T-helper 2 cell treated with Interferon-gamma antibody and Interleukin-4, amounts not matched to agents 5 μg/mL and 100 μg/mL, for 36 hours (primary cell): ENCODE data around the gene GPR143.
"Not testable (repeated sequence)": the region's sequence is repeated elsewhere in the genome, so short reads cannot be mapped to it uniquely, and the experiment has no call there.

ENCODE experiments used
- DNase-seq: peaks from one replicate; pipeline ENCODE4 v3.0.0; 2021; ENCODE audit warnings: low spot score
- H3K27ac Mint-ChIP-seq: one replicate; pipeline ENCODE4 v1.8.0; 2021; ENCODE audit warnings: mild to moderate bottlenecking, mixed read lengths
- H3K27me3 Mint-ChIP-seq: one replicate; pipeline ENCODE4 v1.8.0; 2021; ENCODE audit warnings: low read depth, mixed read lengths
- H3K36me3 Mint-ChIP-seq: one replicate; pipeline ENCODE4 v1.8.0; 2021; ENCODE audit warnings: low read depth, mixed read lengths
- H3K4me1 Mint-ChIP-seq: one replicate; pipeline ENCODE4 v1.8.0; 2021; ENCODE audit warnings: low read depth, mixed read lengths
- H3K4me3 Mint-ChIP-seq: one replicate; pipeline ENCODE4 v1.8.0; 2022; ENCODE audit warnings: mild to moderate bottlenecking, moderate library complexity, mixed read lengths
- H3K9me3 Mint-ChIP-seq: one replicate; pipeline ENCODE4 v1.8.0; 2021; ENCODE audit warnings: mixed read lengths

The GPR143 gene

GRCh38 chrX:9765737-9766097, at the start of gene GPR143:
Gene GPR143, minus strand, starts transcription at chrX:9765847. Its CDS starts 30 bp downstream, at chrX:9765817.
- H3K27me3 Mint-ChIP-seq = peaks cover 21% of the 10 kb centered on the region
- DNase-seq = no peak

GRCh38 chrX:9811086-9811485, 45.4 kb upstream of the GPR143 start:
- H3K4me1 Mint-ChIP-seq, H3K27ac Mint-ChIP-seq, H3K9me3 Mint-ChIP-seq, H3K36me3 Mint-ChIP-seq, H3K27me3 Mint-ChIP-seq, H3K4me3 Mint-ChIP-seq, DNase-seq: not testable (repeated sequence)

More at GRCh38 chrX:9765737-9766097, at the start of gene GPR143:
- Mint-ChIP-seq H3K4me1 (no peaks in the 10 kb centered on the region), H3K36me3 (no peaks in the 10 kb centered on the region), H3K9me3 (no peaks in the 10 kb centered on the region), H3K27ac (no peak within 1 kb of the TSS), H3K4me3 (no peak within 1 kb of the TSS)

- not testable (repeated sequence) for DNase-seq, H3K4me1 Mint-ChIP-seq, H3K4me3 Mint-ChIP-seq, H3K9me3 Mint-ChIP-seq, H3K27me3 Mint-ChIP-seq, H3K27ac Mint-ChIP-seq, H3K36me3 Mint-ChIP-seq
Measured at GRCh38 chrX:9809876-9810275, 44.2 kb upstream of the GPR143 start.

DNA sequence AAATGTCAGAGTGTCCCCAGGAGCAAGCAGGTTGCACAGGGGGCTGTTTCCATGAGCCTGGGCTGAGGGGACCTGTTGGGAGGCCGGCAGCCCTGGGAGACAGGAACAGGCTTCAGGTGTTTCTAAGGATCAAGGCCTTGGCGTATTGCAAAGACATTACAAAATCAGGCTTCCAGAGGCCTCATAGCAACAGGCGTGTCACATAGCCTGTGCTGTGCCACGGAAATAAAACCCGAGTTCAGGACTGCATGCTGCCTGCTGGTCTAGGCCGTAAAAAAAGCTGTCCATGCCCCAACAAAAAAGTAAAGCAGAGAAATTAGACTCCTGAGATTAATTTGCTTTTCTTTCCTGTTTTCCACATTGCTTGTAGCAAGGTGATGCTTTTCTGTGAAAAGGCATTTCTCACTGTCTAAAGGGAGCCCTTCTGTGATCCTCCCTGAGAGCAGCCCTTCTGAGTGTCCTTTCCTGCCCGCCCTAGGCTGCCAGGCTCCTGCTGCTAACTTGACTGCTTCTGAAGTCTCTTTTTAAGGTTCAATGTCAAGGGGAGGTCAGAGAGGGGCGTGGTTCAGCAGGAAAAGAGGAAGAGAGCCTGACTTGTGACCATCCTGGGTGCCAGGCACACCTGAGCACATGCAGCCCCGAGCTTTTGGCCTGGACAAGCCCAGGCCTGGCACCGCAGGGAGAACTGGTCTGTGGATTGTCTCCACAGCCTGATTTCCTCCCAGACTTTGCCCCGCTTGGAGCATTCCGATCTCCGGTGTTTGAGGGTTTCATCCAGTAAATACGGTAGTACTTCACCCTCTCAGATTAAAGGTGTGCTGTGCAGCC, 41.9 kb upstream of the GPR143 start:
- H3K4me1 Mint-ChIP-seq = no peaks in the 10 kb centered on the region

GRCh38 chrX:9805956-9806355, 40.3 kb upstream of the GPR143 start:
- no peaks in the 10 kb centered on the region for H3K9me3 Mint-ChIP-seq
- H3K27me3 Mint-ChIP-seq = no peaks in the 10 kb centered on the region
- H3K4me3 Mint-ChIP-seq = no peak overlapping the region
- no peaks in the 10 kb centered on the region for H3K36me3 Mint-ChIP-seq
- no peak for DNase-seq
- no peaks in the 10 kb centered on the region for H3K4me1 Mint-ChIP-seq
- H3K27ac Mint-ChIP-seq = no peak overlapping the region

More for the DNA sequence above, 41.9 kb upstream of the GPR143 start:
- Mint-ChIP-seq H3K4me3 (no peak overlapping the region), H3K9me3 (no peaks in the 10 kb centered on the region), H3K27me3 (no peaks in the 10 kb centered on the region), H3K36me3 (no peaks in the 10 kb centered on the region), H3K27ac (no peak overlapping the region)
- no peak for DNase-seq

GRCh38 chrX:9804444-9804843, 38.8 kb upstream of the GPR143 start:
- Mint-ChIP-seq H3K4me1 (no peaks in the 10 kb centered on the region), H3K36me3 (no peaks in the 10 kb centered on the region), H3K27ac (no peak overlapping the region), H3K27me3 (no peaks in the 10 kb centered on the region), H3K4me3 (no peak overlapping the region), H3K9me3 (peaks cover 6% of the 10 kb centered on the region)
- DNase-seq = no peak

- no peak overlapping the region for H3K27ac Mint-ChIP-seq
- H3K9me3 Mint-ChIP-seq = peaks cover 6% of the 10 kb centered on the region
- DNase-seq = no peak
- no peaks in the 10 kb centered on the region for H3K4me1 Mint-ChIP-seq
- H3K27me3 Mint-ChIP-seq = no peaks in the 10 kb centered on the region
- H3K4me3 Mint-ChIP-seq = no peak overlapping the region
- H3K36me3 Mint-ChIP-seq = no peaks in the 10 kb centered on the region
Measured at GRCh38 chrX:9802737-9803136, 37.1 kb upstream of the GPR143 start.

- H3K4me1 Mint-ChIP-seq = no peaks in the 10 kb centered on the region
- peaks cover 4% of the 10 kb centered on the region for H3K27me3 Mint-ChIP-seq
Measured at GRCh38 chrX:9797384-9798360, 32.0 kb upstream of the GPR143 start.

GRCh38 chrX:9794495-9794894, 28.8 kb upstream of the GPR143 start:
- Mint-ChIP-seq H3K27ac (no peak overlapping the region), H3K27me3 (peaks cover 4% of the 10 kb centered on the region), H3K9me3 (peaks cover under 1% of the 10 kb centered on the region), H3K4me3 (no peak overlapping the region), H3K36me3 (no peaks in the 10 kb centered on the region), H3K4me1 (no peaks in the 10 kb centered on the region)
- no peak for DNase-seq

More at GRCh38 chrX:9797384-9798360, 32.0 kb upstream of the GPR143 start:
- Mint-ChIP-seq H3K9me3 (peaks cover 6% of the 10 kb centered on the region), H3K36me3 (no peaks in the 10 kb centered on the region), H3K27ac (no peak overlapping the region), H3K4me3 (no peak overlapping the region)
- no peak for DNase-seq

DNA sequence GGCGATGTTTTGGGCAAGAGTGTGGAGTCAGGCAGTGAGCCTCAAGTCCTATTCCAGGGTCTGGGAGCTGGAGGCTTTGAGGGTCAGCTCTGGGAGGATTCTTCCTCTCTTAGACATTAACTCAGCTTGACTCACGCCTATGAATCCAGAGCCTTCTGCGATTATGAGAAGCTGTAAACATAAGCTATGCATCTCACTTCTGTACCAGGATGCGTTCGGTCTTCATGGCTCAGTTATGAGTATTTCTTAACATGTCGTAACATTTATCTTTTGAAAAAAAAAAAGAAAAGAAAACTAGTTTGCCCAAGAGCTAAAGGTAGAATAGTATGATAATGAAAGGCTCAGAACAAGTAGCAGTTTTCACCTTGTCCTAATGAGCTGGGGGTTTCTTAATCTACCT, 25.2 kb upstream of the GPR143 start:
- H3K27ac Mint-ChIP-seq = no peak overlapping the region
- H3K36me3 Mint-ChIP-seq = no peaks in the 10 kb centered on the region
- peaks cover 29% of the 10 kb centered on the region for H3K27me3 Mint-ChIP-seq
- H3K4me1 Mint-ChIP-seq = no peaks in the 10 kb centered on the region
- no peak for DNase-seq
- no peak overlapping the region for H3K4me3 Mint-ChIP-seq
- H3K9me3 Mint-ChIP-seq = no peaks in the 10 kb centered on the region

- DNase-seq = no peak
- H3K9me3 Mint-ChIP-seq = no peaks in the 10 kb centered on the region
- H3K36me3 Mint-ChIP-seq = no peaks in the 10 kb centered on the region
- H3K4me3 Mint-ChIP-seq = no peak overlapping the region
- no peak overlapping the region for H3K27ac Mint-ChIP-seq
- peaks cover 33% of the 10 kb centered on the region for H3K27me3 Mint-ChIP-seq
- H3K4me1 Mint-ChIP-seq = no peaks in the 10 kb centered on the region
Measured at GRCh38 chrX:9789555-9789954, 23.9 kb upstream of the GPR143 start.

DNA sequence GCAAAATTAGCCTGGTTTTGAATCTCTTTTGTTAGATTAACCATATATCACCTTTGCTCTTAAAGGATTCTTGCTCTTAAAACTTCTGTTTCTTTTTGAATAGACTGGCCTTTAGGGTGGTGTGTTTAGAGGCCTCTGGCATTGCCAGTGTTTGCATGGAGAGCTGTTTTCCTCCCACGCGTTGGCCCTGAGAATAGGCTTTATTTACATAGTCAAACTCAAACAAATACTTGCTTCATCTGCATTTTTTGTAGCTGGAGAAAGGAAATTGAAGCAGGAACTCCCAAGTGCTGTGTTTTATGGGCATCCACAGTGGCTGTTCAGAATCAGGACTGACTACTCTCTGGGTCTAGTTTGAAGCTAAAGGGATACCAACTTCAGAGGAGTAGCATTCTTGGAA, 23.3 kb upstream of the GPR143 start:
- peaks cover 39% of the 10 kb centered on the region for H3K27me3 Mint-ChIP-seq
- no peak overlapping the region for H3K4me3 Mint-ChIP-seq
- no peak overlapping the region for H3K27ac Mint-ChIP-seq
- no peaks in the 10 kb centered on the region for H3K4me1 Mint-ChIP-seq
- H3K36me3 Mint-ChIP-seq = no peaks in the 10 kb centered on the region
- H3K9me3 Mint-ChIP-seq = no peaks in the 10 kb centered on the region
- no peak for DNase-seq

- no peak for DNase-seq
- H3K9me3 Mint-ChIP-seq = no peaks in the 10 kb centered on the region
- peak overlapping the region; percentile 57 for H3K4me3 Mint-ChIP-seq
- H3K27ac Mint-ChIP-seq = no peak overlapping the region
- peaks cover 47% of the 10 kb centered on the region for H3K27me3 Mint-ChIP-seq
- no peaks in the 10 kb centered on the region for H3K4me1 Mint-ChIP-seq
- H3K36me3 Mint-ChIP-seq = no peaks in the 10 kb centered on the region
Measured at GRCh38 chrX:9786798-9787635, 21.4 kb upstream of the GPR143 start.
